ENCODE results near the gene PAF1.

The PAF1 gene

DNA sequence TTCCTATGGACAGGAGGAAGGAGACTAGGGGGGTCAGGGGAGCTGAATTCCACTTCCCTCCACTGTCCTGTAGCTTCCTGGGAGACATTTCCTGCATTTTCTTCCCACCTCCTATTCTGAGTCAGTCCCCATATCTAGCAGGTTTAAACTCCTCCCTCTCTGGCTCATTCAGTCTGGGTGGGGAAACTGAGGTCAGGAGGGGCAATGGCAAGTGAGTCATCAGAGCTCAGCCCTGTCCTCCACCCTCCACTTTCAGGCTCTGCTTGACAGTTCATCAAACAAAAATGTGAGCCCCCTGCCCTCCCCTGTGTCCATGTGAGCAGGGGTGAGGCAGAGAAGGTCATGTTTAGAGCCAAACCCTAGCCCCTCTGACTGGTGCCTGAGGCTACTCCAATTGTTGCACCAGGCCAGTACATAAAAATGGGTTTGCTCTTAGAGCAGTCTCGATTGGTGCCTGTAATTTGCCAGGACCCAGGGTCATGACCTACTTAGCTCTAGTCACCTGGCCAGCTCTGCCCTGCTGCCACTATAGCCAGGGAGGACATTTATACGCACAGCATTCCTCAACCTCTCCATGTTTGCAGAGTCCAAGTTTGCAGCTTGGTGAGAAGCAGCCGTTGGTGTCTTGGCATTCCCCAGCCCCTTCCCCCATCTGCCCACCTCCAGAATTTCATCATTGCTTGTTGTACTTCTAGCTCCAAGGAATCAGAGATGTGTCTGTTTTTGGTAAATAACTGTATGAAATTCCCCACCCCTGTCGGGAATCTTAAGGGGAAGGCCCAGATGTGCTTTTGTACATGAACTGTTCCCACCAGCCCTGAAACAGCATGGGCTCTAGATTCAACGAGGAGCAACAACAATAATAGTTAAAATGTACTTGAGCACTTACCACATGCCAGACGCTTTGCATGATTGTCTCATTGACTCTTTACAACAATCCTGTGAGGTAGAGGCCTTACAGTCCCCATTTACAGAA, 27.9 kb downstream of the PAF1 start:
- Histone ChIP-seq H3K4me3 (ENCODE audit: low read depth, low read length) (no peak overlapping the region), H3K27ac (no peak overlapping the region), H3K79me2 (peaks cover 3% of the 10 kb centered on the region), H3K27me3 (ENCODE audit: control insufficient read depth, insufficient read depth, low read length) (no peaks in the 10 kb centered on the region), H3K36me3 (ENCODE audit: control insufficient read depth, insufficient read depth, low read length) (no peaks in the 10 kb centered on the region), H3K9me3 (ENCODE audit: control insufficient read depth, low read length) (no peaks in the 10 kb centered on the region), H2AFZ (no peak overlapping the region), H3K4me2 (ENCODE audit: low read length) (no peak overlapping the region), H3K4me1 (no peaks in the 10 kb centered on the region), H3K9ac (no peak overlapping the region)
- no peak for TF ChIP-seq CTCF (IDR thresholded peaks at IDR 0.05)

DNA sequence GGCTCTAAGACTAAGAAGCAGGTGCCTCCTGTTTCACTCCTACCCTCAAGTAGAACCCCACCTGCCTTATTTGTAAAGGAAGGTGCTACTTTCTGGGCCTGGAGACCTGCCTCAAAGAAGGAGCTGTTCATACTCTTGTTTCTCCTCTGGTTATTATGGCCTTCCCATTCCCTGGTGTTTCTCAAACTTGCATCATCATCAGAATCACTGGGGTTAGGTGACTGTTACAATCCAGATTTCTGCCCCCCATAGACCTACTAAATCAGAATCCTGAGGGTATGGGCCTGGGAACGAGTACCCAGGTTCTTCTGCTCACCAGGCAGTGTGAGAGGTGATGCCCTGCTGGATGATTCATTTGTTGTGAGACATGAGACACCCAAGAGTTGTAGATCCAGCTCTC, 30.3 kb downstream of the PAF1 start:
- Histone ChIP-seq H3K9ac (no peak overlapping the region), H3K36me3 (ENCODE audit: control insufficient read depth, insufficient read depth, low read length) (no peaks in the 10 kb centered on the region), H3K27ac (no peak overlapping the region)

DNA sequence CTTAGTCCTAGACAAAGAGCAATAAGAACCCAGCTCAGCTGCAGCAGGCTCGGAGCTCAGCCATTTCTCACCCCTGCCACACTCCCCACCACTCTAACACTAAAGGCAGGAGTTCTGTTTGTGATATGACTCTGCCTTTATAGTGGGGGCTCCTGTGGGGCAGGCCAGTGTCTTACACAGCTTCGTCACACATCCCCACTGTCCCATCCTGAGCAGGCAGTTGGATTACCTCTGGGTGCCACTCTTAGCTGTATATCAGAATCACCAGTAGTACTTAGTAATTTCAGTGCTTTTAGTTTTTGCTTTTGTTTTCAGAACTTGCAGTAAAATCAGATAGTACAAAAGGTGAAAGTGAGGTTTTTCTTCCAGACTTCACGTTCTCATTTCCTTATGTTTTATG, 31.9 kb downstream of the PAF1 start:
- H3K27ac ChIP-seq, result no peak overlapping the region
- H2AFZ ChIP-seq, result no peak overlapping the region
- H3K36me3 ChIP-seq (ENCODE audit: control insufficient read depth, insufficient read depth, low read length), result no peaks in the 10 kb centered on the region
- H3K4me3 ChIP-seq (ENCODE audit: low read depth, low read length), result no peak overlapping the region
- no peak overlapping the region for H3K9ac ChIP-seq
- peaks cover 5% of the 10 kb centered on the region for H3K79me2 ChIP-seq
- no peaks in the 10 kb centered on the region for H3K4me1 ChIP-seq
- no peak overlapping the region for H3K4me2 ChIP-seq (ENCODE audit: low read length)
- no peaks in the 10 kb centered on the region for H3K9me3 ChIP-seq (ENCODE audit: control insufficient read depth, low read length)
- H3K27me3 ChIP-seq (ENCODE audit: control insufficient read depth, insufficient read depth, low read length), result no peaks in the 10 kb centered on the region
- TF ChIP-seq CTCF (IDR thresholded peaks at IDR 0.05), result no peak

More for the DNA sequence above, 30.3 kb downstream of the PAF1 start:
- H3K4me3 ChIP-seq (ENCODE audit: low read depth, low read length), result no peak overlapping the region
- peaks cover 5% of the 10 kb centered on the region for H3K79me2 ChIP-seq
- H3K9me3 ChIP-seq (ENCODE audit: control insufficient read depth, low read length), result no peaks in the 10 kb centered on the region
- H3K4me1 ChIP-seq, result no peaks in the 10 kb centered on the region
- no peak for TF ChIP-seq CTCF (IDR thresholded peaks at IDR 0.05)
- H2AFZ ChIP-seq, result no peak overlapping the region
- no peaks in the 10 kb centered on the region for H3K27me3 ChIP-seq (ENCODE audit: control insufficient read depth, insufficient read depth, low read length)
- no peak overlapping the region for H3K4me2 ChIP-seq (ENCODE audit: low read length)

DNA sequence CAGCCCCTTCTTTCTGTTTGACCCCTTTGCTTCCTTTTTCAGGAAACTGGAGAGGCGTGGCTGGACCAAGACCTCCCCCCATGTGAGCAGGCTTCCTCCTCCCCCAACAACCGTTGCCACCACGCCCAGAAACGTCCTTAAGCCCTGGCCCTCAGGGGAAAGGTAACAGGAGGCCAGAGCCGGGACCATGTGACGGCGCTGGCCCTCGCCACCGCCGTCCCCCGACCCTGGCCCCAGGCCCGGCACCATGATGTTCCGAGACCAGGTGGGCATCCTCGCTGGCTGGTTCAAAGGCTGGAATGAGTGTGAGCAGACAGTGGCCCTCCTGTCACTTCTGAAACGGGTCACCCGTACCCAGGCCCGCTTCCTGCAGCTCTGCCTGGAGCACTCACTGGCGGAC, 34.3 kb downstream of the PAF1 start:
- Histone ChIP-seq H3K27me3 (ENCODE audit: control insufficient read depth, insufficient read depth, low read length) (no peaks in the 10 kb centered on the region), H3K79me2 (peaks cover 2% of the 10 kb centered on the region), H3K9ac (no peak overlapping the region), H3K4me2 (ENCODE audit: low read length) (no peak overlapping the region), H3K9me3 (ENCODE audit: control insufficient read depth, low read length) (no peaks in the 10 kb centered on the region), H3K4me3 (ENCODE audit: low read depth, low read length) (no peak overlapping the region), H2AFZ (no peak overlapping the region), H3K27ac (no peak overlapping the region), H3K36me3 (ENCODE audit: control insufficient read depth, insufficient read depth, low read length) (no peaks in the 10 kb centered on the region), H3K4me1 (no peaks in the 10 kb centered on the region)
- no peak for TF ChIP-seq CTCF (IDR thresholded peaks at IDR 0.05)

DNA sequence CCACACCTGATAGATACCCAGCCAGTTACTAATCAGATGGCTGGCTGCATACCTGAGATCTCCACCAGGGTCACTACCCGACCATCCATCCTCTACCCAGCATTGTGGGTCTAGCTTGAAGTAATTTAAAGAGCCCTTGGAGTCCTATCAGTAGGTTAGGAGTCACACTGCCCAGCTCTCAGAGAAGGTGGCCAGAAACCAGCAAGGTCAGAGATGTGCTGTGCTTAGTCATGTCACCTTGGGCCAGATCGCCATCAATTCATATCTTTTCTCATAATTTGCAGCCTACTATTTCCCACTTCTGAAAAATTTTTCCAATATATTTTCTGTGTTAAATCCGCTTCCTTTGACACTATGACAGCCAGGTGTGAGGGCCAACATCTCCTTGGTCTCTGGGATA, 34.8 kb downstream of the PAF1 start:
- H3K36me3 ChIP-seq (ENCODE audit: control insufficient read depth, insufficient read depth, low read length), result no peaks in the 10 kb centered on the region
- no peak overlapping the region for H2AFZ ChIP-seq
- no peaks in the 10 kb centered on the region for H3K27me3 ChIP-seq (ENCODE audit: control insufficient read depth, insufficient read depth, low read length)
- H3K9ac ChIP-seq, result no peak overlapping the region
- H3K4me3 ChIP-seq (ENCODE audit: low read depth, low read length), result no peak overlapping the region
- no peak for TF ChIP-seq CTCF (IDR thresholded peaks at IDR 0.05)
- no peak overlapping the region for H3K4me2 ChIP-seq (ENCODE audit: low read length)
- no peaks in the 10 kb centered on the region for H3K9me3 ChIP-seq (ENCODE audit: control insufficient read depth, low read length)
- peaks cover 2% of the 10 kb centered on the region for H3K79me2 ChIP-seq
- H3K27ac ChIP-seq, result no peak overlapping the region
- no peaks in the 10 kb centered on the region for H3K4me1 ChIP-seq
